ENCODE data around the gene BORCS5. TPM values are rescaled to one million over a fixed set of nuclear protein-coding genes. Genes with fewer than 3 reads are reported as not detected.

Gene BORCS5
- total and polyA plus RNA-seq, 3 donors from 2014 or later = 20.3 to 46.3 (median 22.8) TPM

DNA sequence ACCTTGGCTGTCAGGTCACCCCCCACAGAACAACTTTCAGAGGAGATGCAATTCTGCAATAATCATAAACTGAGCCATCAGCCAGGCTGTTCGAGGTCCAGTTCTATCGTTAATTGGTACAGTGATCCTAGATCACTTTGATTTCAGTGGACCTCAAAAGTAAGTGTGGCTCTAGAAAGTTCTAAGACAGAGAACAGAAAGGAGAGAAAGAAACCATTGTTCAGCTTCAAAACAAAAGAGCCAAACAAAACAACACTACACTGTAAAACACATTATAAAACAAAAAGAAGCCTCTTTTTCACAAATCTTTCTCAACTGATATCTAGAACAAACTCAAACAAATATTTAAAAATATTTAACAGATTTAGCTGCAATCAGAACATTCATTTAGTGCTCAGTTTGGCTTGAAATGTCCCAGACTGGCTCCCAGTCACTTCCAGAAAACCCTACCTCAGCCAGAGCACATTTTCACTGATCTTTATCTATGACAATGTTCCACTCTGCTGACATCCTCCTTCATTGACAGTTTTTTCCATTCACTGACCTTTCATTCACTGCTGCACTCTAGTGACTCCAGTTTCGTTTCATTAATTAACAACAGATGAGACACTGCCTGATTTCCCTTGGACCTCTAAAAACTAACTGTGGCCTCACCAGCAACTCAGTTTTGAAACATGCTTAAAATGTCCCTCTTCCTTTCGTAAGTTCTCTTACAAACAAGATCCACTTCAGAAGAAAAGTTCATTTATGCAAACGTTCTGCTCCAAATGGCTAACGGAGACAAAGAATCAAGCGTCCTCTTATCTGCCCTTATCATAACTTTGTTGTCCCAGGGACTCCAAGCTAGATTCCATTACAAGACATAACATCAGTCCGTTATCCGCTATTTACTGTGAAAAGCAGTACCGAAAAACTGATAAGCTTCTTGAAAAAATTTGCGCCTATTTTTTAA, 148.9 kb downstream of the BORCS5 start:
- TF ChIP-seq, protein P1, sequence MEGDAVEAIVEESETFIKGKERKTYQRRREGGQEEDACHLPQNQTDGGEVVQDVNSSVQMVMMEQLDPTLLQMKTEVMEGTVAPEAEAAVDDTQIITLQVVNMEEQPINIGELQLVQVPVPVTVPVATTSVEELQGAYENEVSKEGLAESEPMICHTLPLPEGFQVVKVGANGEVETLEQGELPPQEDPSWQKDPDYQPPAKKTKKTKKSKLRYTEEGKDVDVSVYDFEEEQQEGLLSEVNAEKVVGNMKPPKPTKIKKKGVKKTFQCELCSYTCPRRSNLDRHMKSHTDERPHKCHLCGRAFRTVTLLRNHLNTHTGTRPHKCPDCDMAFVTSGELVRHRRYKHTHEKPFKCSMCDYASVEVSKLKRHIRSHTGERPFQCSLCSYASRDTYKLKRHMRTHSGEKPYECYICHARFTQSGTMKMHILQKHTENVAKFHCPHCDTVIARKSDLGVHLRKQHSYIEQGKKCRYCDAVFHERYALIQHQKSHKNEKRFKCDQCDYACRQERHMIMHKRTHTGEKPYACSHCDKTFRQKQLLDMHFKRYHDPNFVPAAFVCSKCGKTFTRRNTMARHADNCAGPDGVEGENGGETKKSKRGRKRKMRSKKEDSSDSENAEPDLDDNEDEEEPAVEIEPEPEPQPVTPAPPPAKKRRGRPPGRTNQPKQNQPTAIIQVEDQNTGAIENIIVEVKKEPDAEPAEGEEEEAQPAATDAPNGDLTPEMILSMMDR (IDR thresholded peaks at IDR 0.05) = no peak
- 30 to 46% methylated on average over 11 of the region's 11 CpGs for WGBS, 2 donors
- Histone ChIP-seq H3K9me3 (no peaks in the 10 kb centered on the region), H3K27me3 (no peaks in the 10 kb centered on the region), H3K27ac (peak overlapping the region; percentile 73 to 87), H3K4me1 (peaks cover 19% of the 10 kb centered on the region), H3K36me3 (ENCODE audit: low read depth, missing control alignments) (no peaks in the 10 kb centered on the region), H3K4me3 (peak overlapping the region in 1 of 2 donors; percentile 11)
- no peak for DNase-seq
- intact Hi-C loops (cut with DNase I; ENCODE audit: low total_unique reads) = no loop called here

DNA sequence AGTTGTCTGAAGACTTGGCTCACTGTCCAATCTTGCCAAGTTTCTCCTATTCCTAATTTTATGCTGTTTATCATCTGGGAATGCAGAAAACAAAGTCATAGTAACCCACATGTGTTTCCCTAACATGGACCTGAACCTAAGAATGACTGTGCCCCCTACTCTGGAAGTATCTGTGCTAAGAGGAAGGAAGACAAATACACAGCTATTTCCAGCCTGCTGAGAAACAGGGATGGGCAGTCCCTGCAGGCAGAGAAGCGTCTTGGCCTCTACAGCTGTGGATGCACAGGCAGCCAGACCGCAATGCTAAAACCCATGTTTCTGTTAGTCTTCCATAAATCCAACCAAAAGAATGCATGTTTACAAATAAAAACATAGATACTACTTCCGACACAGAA, 149.6 kb downstream of the BORCS5 start:
- H3K27me3 ChIP-seq = no peaks in the 10 kb centered on the region
- H3K9me3 ChIP-seq = no peaks in the 10 kb centered on the region
- no peak overlapping the region for H3K4me3 ChIP-seq
- peak; percentile 49 for DNase-seq
- TF ChIP-seq POLR2A (IDR thresholded peaks at IDR 0.05) = no peak
- TF ChIP-seq, protein P1 (IDR thresholded peaks at IDR 0.05) = no peak
- H3K27ac ChIP-seq = peak overlapping the region; percentile 73 to 87
- 38 to 46% methylated on average over 3 of the region's 3 CpGs for WGBS, 2 donors
- peaks cover 19% of the 10 kb centered on the region for H3K4me1 ChIP-seq
- H3K36me3 ChIP-seq (ENCODE audit: low read depth, missing control alignments) = no peaks in the 10 kb centered on the region
- intact Hi-C loops (cut with DNase I; ENCODE audit: low total_unique reads) = no loop called here

DNA sequence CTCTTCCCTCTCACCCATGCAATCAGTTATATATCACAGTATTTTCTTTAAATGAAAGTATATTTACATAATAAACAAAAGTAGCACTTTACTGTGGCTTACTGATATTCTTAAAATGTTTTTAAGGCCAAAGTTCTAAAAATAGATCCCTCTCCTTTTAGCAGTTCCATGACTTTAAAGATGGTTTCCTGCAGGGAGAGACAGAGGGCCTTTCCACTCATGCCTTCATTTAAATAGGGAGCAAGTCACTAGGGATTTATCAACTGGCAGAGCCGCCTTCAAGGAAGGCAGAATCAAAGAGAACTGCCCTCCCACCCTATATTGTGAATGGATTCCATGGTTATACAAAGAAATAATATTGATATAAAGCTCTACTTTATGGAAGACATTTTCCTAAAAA, 150.2 kb downstream of the BORCS5 start:
- Histone ChIP-seq H3K4me1 (peaks cover 19% of the 10 kb centered on the region), H3K27me3 (no peaks in the 10 kb centered on the region), H3K36me3 (ENCODE audit: low read depth, missing control alignments) (no peaks in the 10 kb centered on the region), H3K4me3 (no peak overlapping the region), H3K27ac (peak overlapping the region; percentile 73 to 87), H3K9me3 (no peaks in the 10 kb centered on the region)
- WGBS, 2 donors = 45 to 61% methylated on average over 1 of the region's 1 CpG
- intact Hi-C loops (cut with DNase I; ENCODE audit: low total_unique reads) = no loop called here
- DNase-seq = no peak
- TF ChIP-seq POLR2A (IDR thresholded peaks at IDR 0.05) = no peak
- TF ChIP-seq, protein P1 (IDR thresholded peaks at IDR 0.05) = no peak

DNA sequence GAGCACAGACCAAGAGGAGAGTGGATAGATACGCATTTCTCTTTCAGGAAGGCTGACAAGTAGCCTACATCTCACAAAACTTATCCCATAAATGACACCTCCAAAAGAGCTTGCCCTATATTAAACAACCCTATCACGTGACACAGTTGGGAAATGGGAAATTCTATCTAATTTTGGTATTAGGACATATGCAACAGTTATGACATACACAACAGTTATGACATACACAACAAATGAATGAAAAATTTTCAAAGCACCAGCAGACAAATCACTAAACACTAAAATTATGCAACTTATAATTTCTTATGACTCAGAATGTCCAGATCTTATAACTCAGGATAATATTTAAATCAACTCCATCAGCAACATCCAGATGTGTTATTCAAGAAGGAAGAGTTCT, 151.7 kb downstream of the BORCS5 start:
- DNase-seq = no peak
- H3K27me3 ChIP-seq = no peaks in the 10 kb centered on the region
- peaks cover 19% of the 10 kb centered on the region for H3K4me1 ChIP-seq
- intact Hi-C loops (cut with DNase I; ENCODE audit: low total_unique reads) = no loop called here
- TF ChIP-seq, protein P1 (IDR thresholded peaks at IDR 0.05) = no peak
- no peak for TF ChIP-seq POLR2A (IDR thresholded peaks at IDR 0.05)
- H3K9me3 ChIP-seq = no peaks in the 10 kb centered on the region
- H3K27ac ChIP-seq = no peak overlapping the region
- H3K36me3 ChIP-seq (ENCODE audit: low read depth, missing control alignments) = no peaks in the 10 kb centered on the region
- WGBS, 2 donors = 88 to 90% methylated on average over 2 of the region's 2 CpGs
- H3K4me3 ChIP-seq = no peak overlapping the region

All from testis (tissue), 3 donors.